ENCODE results near the gene GJC1. TPM values are rescaled to one million over a fixed set of nuclear protein-coding genes. Genes with fewer than 3 reads are reported as not detected.

The GJC1 gene
- total RNA-seq, 1 donor, result 10.5 TPM

GRCh38 chr17:44772308-44773045, 57.6 kb downstream of the GJC1 start:
- no peak overlapping the region for H3K27ac ChIP-seq (ENCODE audit: low read depth, low read length)

GRCh38 chr17:44770166-44770925, 59.7 kb downstream of the GJC1 start:
- H3K4me1 ChIP-seq (ENCODE audit: insufficient read depth, low read length), result peaks cover 5% of the 10 kb centered on the region
- no peaks in the 10 kb centered on the region for H3K9me3 ChIP-seq (ENCODE audit: low read depth, low read length)
- H3K27ac ChIP-seq (ENCODE audit: low read depth, low read length), result no peak overlapping the region
- peaks cover 6% of the 10 kb centered on the region for H3K27me3 ChIP-seq (ENCODE audit: insufficient read depth, low read length)
- no peaks in the 10 kb centered on the region for H3K36me3 ChIP-seq (ENCODE audit: insufficient read depth, low read length)
- no peaks in the 10 kb centered on the region for H4K20me1 ChIP-seq (ENCODE audit: insufficient read depth, low read length)
- H3K4me2 ChIP-seq (ENCODE audit: insufficient read depth, low read length), result no peak overlapping the region
- H3K4me3 ChIP-seq (ENCODE audit: insufficient read depth, low read length), result no peak overlapping the region
- peak; percentile 45 for DNase-seq (ENCODE audit: insufficient read length, low spot score, missing footprints)
- no peak for TF ChIP-seq CTCF (IDR thresholded peaks at IDR 0.05; ENCODE audit: extremely low read depth, low read depth, low read length)
- H3K79me2 ChIP-seq (ENCODE audit: insufficient read depth, low read length), result no peaks in the 10 kb centered on the region
- no peak overlapping the region for H2AFZ ChIP-seq (ENCODE audit: low read length)

More at GRCh38 chr17:44772308-44773045, 57.6 kb downstream of the GJC1 start:
- no peak for TF ChIP-seq CTCF (IDR thresholded peaks at IDR 0.05; ENCODE audit: extremely low read depth, low read depth, low read length)
- DNase-seq (ENCODE audit: insufficient read length, low spot score, missing footprints), result peak; percentile 65
- H3K4me2 ChIP-seq (ENCODE audit: insufficient read depth, low read length), result no peak overlapping the region
- H3K27me3 ChIP-seq (ENCODE audit: insufficient read depth, low read length), result peaks cover 6% of the 10 kb centered on the region
- no peak overlapping the region for H3K4me3 ChIP-seq (ENCODE audit: insufficient read depth, low read length)
- no peaks in the 10 kb centered on the region for H3K9me3 ChIP-seq (ENCODE audit: low read depth, low read length)
- H4K20me1 ChIP-seq (ENCODE audit: insufficient read depth, low read length), result no peaks in the 10 kb centered on the region
- H2AFZ ChIP-seq (ENCODE audit: low read length), result no peak overlapping the region
- no peaks in the 10 kb centered on the region for H3K79me2 ChIP-seq (ENCODE audit: insufficient read depth, low read length)
- no peaks in the 10 kb centered on the region for H3K36me3 ChIP-seq (ENCODE audit: insufficient read depth, low read length)
- peaks cover 11% of the 10 kb centered on the region for H3K4me1 ChIP-seq (ENCODE audit: insufficient read depth, low read length)

DNA sequence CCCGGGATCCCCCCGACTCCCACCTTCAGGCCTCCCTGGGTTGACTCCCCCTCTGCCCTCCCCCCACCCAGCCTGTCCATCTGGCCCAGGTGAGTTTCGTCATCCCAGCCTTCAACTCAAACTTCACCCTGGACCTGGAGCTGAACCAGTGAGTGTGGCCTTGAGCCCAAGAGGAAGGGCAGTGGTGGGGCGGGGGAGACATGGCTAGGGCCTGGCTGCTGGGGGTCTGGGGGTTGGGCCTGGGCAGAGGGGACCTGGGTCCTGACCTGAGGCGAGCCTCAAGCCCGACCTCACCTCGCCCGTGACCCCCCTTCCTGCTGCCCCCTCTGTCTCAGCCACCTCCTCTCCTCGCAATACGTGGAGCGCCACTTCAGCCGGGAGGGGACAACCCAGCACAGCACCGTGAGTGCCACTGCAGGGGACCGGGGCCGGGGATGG, 60.4 kb downstream of the GJC1 start:
- H2AFZ ChIP-seq (ENCODE audit: low read length), result no peak overlapping the region

More for the DNA sequence above, 60.4 kb downstream of the GJC1 start:
- Histone ChIP-seq H3K4me3 (ENCODE audit: insufficient read depth, low read length) (no peak overlapping the region), H3K36me3 (ENCODE audit: insufficient read depth, low read length) (no peaks in the 10 kb centered on the region), H3K9me3 (ENCODE audit: low read depth, low read length) (no peaks in the 10 kb centered on the region), H3K27me3 (ENCODE audit: insufficient read depth, low read length) (peaks cover 6% of the 10 kb centered on the region), H3K4me2 (ENCODE audit: insufficient read depth, low read length) (no peak overlapping the region), H3K4me1 (ENCODE audit: insufficient read depth, low read length) (no peaks in the 10 kb centered on the region), H3K79me2 (ENCODE audit: insufficient read depth, low read length) (no peaks in the 10 kb centered on the region), H4K20me1 (ENCODE audit: insufficient read depth, low read length) (no peaks in the 10 kb centered on the region), H3K27ac (ENCODE audit: low read depth, low read length) (no peak overlapping the region)
- DNase-seq (ENCODE audit: insufficient read length, low spot score, missing footprints), result peak; percentile 36
- TF ChIP-seq CTCF (IDR thresholded peaks at IDR 0.05; ENCODE audit: extremely low read depth, low read depth, low read length), result no peak
